ENCODE measurements around the gene PPP1R8.

- TF ChIP-seq EZH2 (IDR thresholded peaks at IDR 0.05; ENCODE audit: borderline replicate concordance, low read length) (no peak), CTCF (IDR thresholded peaks at IDR 0.05; ENCODE audit: low read length) (no peak)
These were observed 4.5 kb downstream of the PPP1R8 start for GRCh38 chr1:27835046-27835445.
